ENCODE results near the gene MAST2. TPM values are rescaled to one million over a fixed set of nuclear protein-coding genes. Genes with fewer than 3 reads are reported as not detected.

Gene MAST2
- total and polyA plus RNA-seq, 2 donors: 40.0 to 53.0 TPM

GRCh38 chr1:46065405-46065804 is 262.0 kb downstream of the MAST2 start:
- H3K4me1 ChIP-seq (ENCODE audit: insufficient read depth): no peaks in the 10 kb centered on the region
- DNase-seq (ENCODE audit: extremely low spot score): no peak
- H3K27ac ChIP-seq (ENCODE audit: low read depth): no peak overlapping the region
- H3K36me3 ChIP-seq (ENCODE audit: insufficient read depth): no peaks in the 10 kb centered on the region
- no peak overlapping the region for H3K4me3 ChIP-seq (ENCODE audit: low read depth, low read length)

GRCh38 chr1:46067652-46068051 is 264.2 kb downstream of the MAST2 start:
- DNase-seq (ENCODE audit: extremely low spot score): no peak
- 90% methylated on average over 1 of the region's 1 CpG for WGBS
- Histone ChIP-seq H3K4me1 (ENCODE audit: insufficient read depth) (no peaks in the 10 kb centered on the region), H3K4me3 (ENCODE audit: low read depth, low read length) (no peak overlapping the region), H3K27ac (ENCODE audit: low read depth) (no peak overlapping the region), H3K36me3 (ENCODE audit: insufficient read depth) (no peaks in the 10 kb centered on the region)

GRCh38 chr1:46068525-46068924 is 265.1 kb downstream of the MAST2 start:
- WGBS: 89% methylated on average over 3 of the region's 3 CpGs

GRCh38 chr1:46070164-46070814 is 266.9 kb downstream of the MAST2 start:
- WGBS: 87% methylated on average over 6 of the region's 6 CpGs
- no peak for DNase-seq (ENCODE audit: extremely low spot score)
- Histone ChIP-seq H3K4me3 (ENCODE audit: low read depth, low read length) (no peak overlapping the region), H3K27ac (ENCODE audit: low read depth) (no peak overlapping the region), H3K36me3 (ENCODE audit: insufficient read depth) (no peaks in the 10 kb centered on the region), H3K4me1 (ENCODE audit: insufficient read depth) (no peaks in the 10 kb centered on the region)

More at GRCh38 chr1:46068525-46068924, 265.1 kb downstream of the MAST2 start:
- DNase-seq (ENCODE audit: extremely low spot score): no peak
- H3K4me3 ChIP-seq (ENCODE audit: low read depth, low read length): no peak overlapping the region
- H3K36me3 ChIP-seq (ENCODE audit: insufficient read depth): no peaks in the 10 kb centered on the region
- no peak overlapping the region for H3K27ac ChIP-seq (ENCODE audit: low read depth)
- H3K4me1 ChIP-seq (ENCODE audit: insufficient read depth): no peaks in the 10 kb centered on the region

GRCh38 chr1:46072975-46073374 is 269.6 kb downstream of the MAST2 start:
- Histone ChIP-seq H3K4me3 (ENCODE audit: low read depth, low read length) (no peak overlapping the region), H3K36me3 (ENCODE audit: insufficient read depth) (no peaks in the 10 kb centered on the region), H3K4me1 (ENCODE audit: insufficient read depth) (no peaks in the 10 kb centered on the region), H3K27ac (ENCODE audit: low read depth) (no peak overlapping the region)
- WGBS: 98% methylated on average over 1 of the region's 1 CpG
- DNase-seq (ENCODE audit: extremely low spot score): no peak

GRCh38 chr1:46076343-46076742 is 272.9 kb downstream of the MAST2 start:
- Histone ChIP-seq H3K4me1 (ENCODE audit: insufficient read depth) (no peaks in the 10 kb centered on the region), H3K27ac (ENCODE audit: low read depth) (no peak overlapping the region), H3K36me3 (ENCODE audit: insufficient read depth) (no peaks in the 10 kb centered on the region), H3K4me3 (ENCODE audit: low read depth, low read length) (no peak overlapping the region)
- 88% methylated on average over 2 of the region's 2 CpGs for WGBS
- DNase-seq (ENCODE audit: extremely low spot score): no peak

GRCh38 chr1:46077644-46078043 is 274.2 kb downstream of the MAST2 start:
- DNase-seq (ENCODE audit: extremely low spot score): peak; percentile 14
- Histone ChIP-seq H3K27ac (ENCODE audit: low read depth) (no peak overlapping the region), H3K36me3 (ENCODE audit: insufficient read depth) (no peaks in the 10 kb centered on the region), H3K4me3 (ENCODE audit: low read depth, low read length) (no peak overlapping the region), H3K4me1 (ENCODE audit: insufficient read depth) (no peaks in the 10 kb centered on the region)
- 88% methylated on average over 4 of the region's 4 CpGs for WGBS

- WGBS: 77% methylated on average over 3 of the region's 3 CpGs
Measured at GRCh38 chr1:46080257-46080656, 276.8 kb downstream of the MAST2 start.

GRCh38 chr1:46081206-46081605 is 277.8 kb downstream of the MAST2 start:
- Histone ChIP-seq H3K4me3 (ENCODE audit: low read depth, low read length) (no peak overlapping the region), H3K27ac (ENCODE audit: low read depth) (no peak overlapping the region), H3K4me1 (ENCODE audit: insufficient read depth) (no peaks in the 10 kb centered on the region), H3K36me3 (ENCODE audit: insufficient read depth) (no peaks in the 10 kb centered on the region)
- WGBS: 68% methylated on average over 7 of the region's 7 CpGs
- no peak for DNase-seq (ENCODE audit: extremely low spot score)

More at GRCh38 chr1:46080257-46080656, 276.8 kb downstream of the MAST2 start:
- no peak for DNase-seq (ENCODE audit: extremely low spot score)
- Histone ChIP-seq H3K36me3 (ENCODE audit: insufficient read depth) (no peaks in the 10 kb centered on the region), H3K4me3 (ENCODE audit: low read depth, low read length) (no peak overlapping the region), H3K27ac (ENCODE audit: low read depth) (no peak overlapping the region), H3K4me1 (ENCODE audit: insufficient read depth) (no peaks in the 10 kb centered on the region)

- no peaks in the 10 kb centered on the region for H3K4me1 ChIP-seq (ENCODE audit: insufficient read depth)
- DNase-seq (ENCODE audit: extremely low spot score): no peak
- no peak overlapping the region for H3K4me3 ChIP-seq (ENCODE audit: low read depth, low read length)
- WGBS: 82% methylated on average over 1 of the region's 1 CpG
- H3K27ac ChIP-seq (ENCODE audit: low read depth): no peak overlapping the region
- no peaks in the 10 kb centered on the region for H3K36me3 ChIP-seq (ENCODE audit: insufficient read depth)
Measured at GRCh38 chr1:46081619-46082018, 278.2 kb downstream of the MAST2 start.

GRCh38 chr1:46083579-46083978 is 280.2 kb downstream of the MAST2 start:
- Histone ChIP-seq H3K27ac (ENCODE audit: low read depth) (no peak overlapping the region), H3K4me1 (ENCODE audit: insufficient read depth) (no peaks in the 10 kb centered on the region), H3K4me3 (ENCODE audit: low read depth, low read length) (no peak overlapping the region), H3K36me3 (ENCODE audit: insufficient read depth) (no peaks in the 10 kb centered on the region)
- DNase-seq (ENCODE audit: extremely low spot score): no peak

GRCh38 chr1:46084553-46085451 is 281.4 kb downstream of the MAST2 start:
- no peak overlapping the region for H3K4me3 ChIP-seq (ENCODE audit: low read depth, low read length)
- no peaks in the 10 kb centered on the region for H3K4me1 ChIP-seq (ENCODE audit: insufficient read depth)
- DNase-seq (ENCODE audit: extremely low spot score): no peak
- 76% methylated on average over 1 of the region's 1 CpG for WGBS
- H3K36me3 ChIP-seq (ENCODE audit: insufficient read depth): no peaks in the 10 kb centered on the region
- peak overlapping the region; percentile 10 for H3K27ac ChIP-seq (ENCODE audit: low read depth)

Measured in urinary bladder (tissue), 4 donors.